SK-N-SH (cell line): Measurements from ENCODE around the gene PNRC2.

Experiments
- CHD2 ChIP-seq: fragments of 150-350 bp; IDR thresholded peaks from 2 replicates; pipeline ENCODE4 v1.6.1; 2018; ENCODE audit warnings: low read length; ENCODE audit not compliant: partially characterized antibody
- ELF1 ChIP-seq: IDR thresholded peaks from 2 replicates; pipeline ENCODE4 v1.4.0; 2012
- EP300 ChIP-seq, 2 experiments: IDR thresholded peaks; 2 replicates each; pipeline versions ENCODE4 v1.4.0 to v1.6.1; 2012; ENCODE audit warnings: borderline replicate concordance in 1 of 2, low read depth in 1 of 2, low read length in 1 of 2
- EZH2phosphoT487 ChIP-seq: fragments of 200-600 bp; sonication (generic); IDR thresholded peaks from 2 replicates; pipeline ENCODE4 v1.6.1; 2017; ENCODE audit warnings: low read depth, mixed run types, mild to moderate bottlenecking, antibody characterized with exemption, moderate library complexity, borderline replicate concordance
- FOXM1 ChIP-seq: IDR thresholded peaks from 2 replicates; pipeline ENCODE4 v1.4.0; 2012; ENCODE audit warnings: low read depth, mild to moderate bottlenecking
- JUND ChIP-seq: IDR thresholded peaks from 2 replicates; pipeline ENCODE4 v1.4.0; 2012
- RAD21 ChIP-seq: IDR thresholded peaks from 2 replicates; pipeline ENCODE4 v1.6.1; 2012; ENCODE audit warnings: mild to moderate bottlenecking, low read length
- RCOR1 ChIP-seq: fragments of 150-350 bp; IDR thresholded peaks from 2 replicates; pipeline ENCODE4 v1.6.1; 2017; ENCODE audit warnings: antibody characterized with exemption, low read length
- SIN3A ChIP-seq: IDR thresholded peaks from 2 replicates; pipeline ENCODE4 v1.6.1; 2012; ENCODE audit warnings: low read depth, mild to moderate bottlenecking, low read length, moderate library complexity, borderline replicate concordance
- TAF1 ChIP-seq: IDR thresholded peaks from 2 replicates; pipeline ENCODE4 v1.6.1; 2012; ENCODE audit warnings: low read depth, mild to moderate bottlenecking, low read length, moderate library complexity, borderline replicate concordance
- TF ChIP-seq, protein P1 (sequence below): fragments of 150-350 bp; IDR thresholded peaks from 2 replicates; pipeline ENCODE4 v1.6.1; 2017; ENCODE audit warnings: antibody characterized with exemption, low read length, low read depth, borderline replicate concordance
- TF ChIP-seq, protein P2 (sequence below): IDR thresholded peaks from 2 replicates; pipeline ENCODE4 v1.4.0; 2012; ENCODE audit warnings: low read depth, borderline replicate concordance
- TF ChIP-seq, protein P3 (sequence below): fragments of 200-600 bp; sonication (generic); IDR thresholded peaks from 2 replicates; pipeline ENCODE4 v1.6.1; 2017; ENCODE audit warnings: antibody characterized with exemption, mild to moderate bottlenecking, moderate library complexity
- TF ChIP-seq, protein P4 (sequence below): IDR thresholded peaks from 2 replicates; pipeline ENCODE4 v1.4.0; 2012; ENCODE audit warnings: low read depth

DNA sequence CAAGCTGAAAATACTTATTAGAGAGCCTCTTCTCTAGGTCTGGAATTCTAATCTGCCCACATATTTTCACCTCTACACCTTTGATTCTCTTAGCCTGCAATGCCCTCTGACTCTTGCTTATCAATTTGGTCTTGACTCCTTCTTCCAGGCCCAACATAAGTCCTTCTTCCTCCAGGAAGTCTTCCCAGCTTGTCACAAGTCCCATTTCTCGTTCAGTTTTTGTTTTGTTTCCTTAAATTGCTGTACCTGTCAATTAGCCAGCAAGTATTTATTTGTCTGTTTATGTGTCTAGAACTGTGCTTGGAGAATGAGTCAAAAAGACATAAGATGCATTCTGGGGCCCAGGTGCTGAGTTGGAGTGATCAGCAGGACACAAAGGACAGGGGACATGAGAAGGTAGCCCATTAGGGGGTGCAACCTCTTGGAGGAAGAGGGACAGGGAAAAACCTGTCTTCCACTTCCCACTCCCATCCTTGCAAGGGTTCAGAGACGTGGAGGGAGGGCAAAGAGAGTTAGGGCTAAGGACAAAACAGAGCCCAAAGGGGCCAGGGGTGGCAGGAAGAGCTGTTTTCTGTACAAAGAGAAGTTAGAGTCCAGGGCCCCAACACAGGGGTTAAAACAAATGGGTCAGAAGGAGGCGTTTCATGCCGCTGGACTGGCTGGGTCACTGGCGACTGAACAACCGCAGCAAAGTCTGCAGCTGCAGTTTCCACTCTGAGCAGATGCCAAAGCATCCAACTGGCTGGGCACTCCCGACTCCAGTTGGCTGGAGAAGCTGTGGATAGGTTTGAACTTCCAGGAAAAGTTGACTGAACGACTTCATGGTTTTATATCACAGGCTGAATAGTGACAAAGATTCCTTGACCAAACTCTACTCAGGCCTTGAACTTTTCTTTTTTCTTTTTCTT, 35.8 kb upstream of the PNRC2 start:
- TF ChIP-seq RAD21 (no peak), CHD2 (no peak), FOXM1 (no peak), EP300 (IDR thresholded peaks at IDR 0.05; ENCODE audit: borderline replicate concordance in 1 of 2, low read depth in 1 of 2, low read length in 1 of 2) (no peak), EZH2phosphoT487 (no peak), JUND (no peak), SIN3A (no peak), TAF1 (no peak), ELF1 (no peak), RCOR1 (no peak)
- TF ChIP-seq, protein P1, sequence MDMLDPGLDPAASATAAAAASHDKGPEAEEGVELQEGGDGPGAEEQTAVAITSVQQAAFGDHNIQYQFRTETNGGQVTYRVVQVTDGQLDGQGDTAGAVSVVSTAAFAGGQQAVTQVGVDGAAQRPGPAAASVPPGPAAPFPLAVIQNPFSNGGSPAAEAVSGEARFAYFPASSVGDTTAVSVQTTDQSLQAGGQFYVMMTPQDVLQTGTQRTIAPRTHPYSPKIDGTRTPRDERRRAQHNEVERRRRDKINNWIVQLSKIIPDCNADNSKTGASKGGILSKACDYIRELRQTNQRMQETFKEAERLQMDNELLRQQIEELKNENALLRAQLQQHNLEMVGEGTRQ: no peak
- TF ChIP-seq, protein P2, sequence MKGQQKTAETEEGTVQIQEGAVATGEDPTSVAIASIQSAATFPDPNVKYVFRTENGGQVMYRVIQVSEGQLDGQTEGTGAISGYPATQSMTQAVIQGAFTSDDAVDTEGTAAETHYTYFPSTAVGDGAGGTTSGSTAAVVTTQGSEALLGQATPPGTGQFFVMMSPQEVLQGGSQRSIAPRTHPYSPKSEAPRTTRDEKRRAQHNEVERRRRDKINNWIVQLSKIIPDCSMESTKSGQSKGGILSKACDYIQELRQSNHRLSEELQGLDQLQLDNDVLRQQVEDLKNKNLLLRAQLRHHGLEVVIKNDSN: no peak
- TF ChIP-seq, protein P3, sequence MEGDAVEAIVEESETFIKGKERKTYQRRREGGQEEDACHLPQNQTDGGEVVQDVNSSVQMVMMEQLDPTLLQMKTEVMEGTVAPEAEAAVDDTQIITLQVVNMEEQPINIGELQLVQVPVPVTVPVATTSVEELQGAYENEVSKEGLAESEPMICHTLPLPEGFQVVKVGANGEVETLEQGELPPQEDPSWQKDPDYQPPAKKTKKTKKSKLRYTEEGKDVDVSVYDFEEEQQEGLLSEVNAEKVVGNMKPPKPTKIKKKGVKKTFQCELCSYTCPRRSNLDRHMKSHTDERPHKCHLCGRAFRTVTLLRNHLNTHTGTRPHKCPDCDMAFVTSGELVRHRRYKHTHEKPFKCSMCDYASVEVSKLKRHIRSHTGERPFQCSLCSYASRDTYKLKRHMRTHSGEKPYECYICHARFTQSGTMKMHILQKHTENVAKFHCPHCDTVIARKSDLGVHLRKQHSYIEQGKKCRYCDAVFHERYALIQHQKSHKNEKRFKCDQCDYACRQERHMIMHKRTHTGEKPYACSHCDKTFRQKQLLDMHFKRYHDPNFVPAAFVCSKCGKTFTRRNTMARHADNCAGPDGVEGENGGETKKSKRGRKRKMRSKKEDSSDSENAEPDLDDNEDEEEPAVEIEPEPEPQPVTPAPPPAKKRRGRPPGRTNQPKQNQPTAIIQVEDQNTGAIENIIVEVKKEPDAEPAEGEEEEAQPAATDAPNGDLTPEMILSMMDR: no peak
- TF ChIP-seq, protein P4, sequence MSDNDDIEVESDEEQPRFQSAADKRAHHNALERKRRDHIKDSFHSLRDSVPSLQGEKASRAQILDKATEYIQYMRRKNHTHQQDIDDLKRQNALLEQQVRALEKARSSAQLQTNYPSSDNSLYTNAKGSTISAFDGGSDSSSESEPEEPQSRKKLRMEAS: no peak
